HG02981 (cell line): ENCODE results near the gene PDZD2.

Experiments used
- ATAC-seq: cut with Tn5 transposase; IDR thresholded peaks from one replicate; pipeline ENCODE4 v1.9.1; 2021; ENCODE audit warnings: mild to moderate bottlenecking, moderate library complexity; ENCODE audit not compliant: unreplicated experiment

PDZD2 gene

DNA sequence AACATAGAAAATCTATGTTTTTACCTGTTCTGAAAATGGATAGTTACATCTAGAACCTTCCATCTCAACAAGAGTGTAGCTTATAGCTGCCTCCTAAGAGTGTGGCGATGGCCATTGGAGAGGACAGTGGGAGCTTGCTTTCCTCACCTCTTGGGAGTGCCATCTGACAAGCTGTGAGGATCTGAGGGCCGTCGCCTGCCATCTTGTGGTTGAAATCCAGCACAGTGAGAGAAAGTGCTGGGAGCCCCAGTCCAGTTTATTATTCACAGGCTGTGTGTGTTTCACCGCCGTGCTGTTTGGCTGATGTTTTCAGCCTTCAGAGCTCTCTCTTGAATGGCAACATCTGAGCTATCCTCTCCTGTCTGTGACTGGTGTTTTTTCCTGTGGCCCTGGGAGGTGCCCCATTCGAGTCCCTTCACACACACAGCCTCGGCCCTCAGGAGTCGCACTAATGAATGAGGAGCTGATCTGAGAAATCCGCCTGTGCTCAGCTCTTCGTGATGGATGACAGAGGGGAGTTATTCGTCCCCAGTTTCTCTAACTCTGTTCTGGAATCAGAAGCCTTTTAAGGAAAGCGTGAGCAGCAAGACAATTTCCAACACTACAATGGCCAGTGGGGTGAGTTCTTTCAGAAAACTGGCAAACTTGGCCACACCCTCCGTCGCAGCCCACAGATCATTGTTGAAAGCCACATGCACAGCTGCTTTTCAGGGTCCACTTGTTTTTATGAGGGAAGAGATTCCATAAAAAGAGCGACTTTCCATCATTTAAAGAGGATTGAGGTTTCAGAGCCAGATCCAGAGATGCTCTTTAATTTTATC lies 170.3 kb downstream of the PDZD2 start:
- ATAC-seq: no peak

DNA sequence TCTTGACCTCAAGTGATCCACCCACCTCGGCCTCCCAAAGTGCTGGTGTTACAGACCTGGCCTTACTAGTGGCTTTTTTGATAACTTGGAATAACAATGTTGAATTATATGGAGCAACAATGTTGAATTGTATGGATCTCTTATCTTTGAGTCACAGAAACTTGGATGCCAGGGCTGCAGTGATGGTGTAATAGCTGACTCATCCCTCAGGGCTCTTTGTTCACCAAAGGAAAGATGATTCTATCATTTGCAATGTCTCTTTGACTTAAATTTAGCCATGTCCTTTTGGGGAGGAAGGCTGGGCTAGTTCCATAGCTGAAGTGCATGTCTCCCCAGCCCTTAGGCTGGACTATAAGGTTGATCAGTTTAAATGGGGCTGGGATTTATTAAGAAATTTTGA lies 172.3 kb downstream of the PDZD2 start:
- no peak for ATAC-seq

DNA sequence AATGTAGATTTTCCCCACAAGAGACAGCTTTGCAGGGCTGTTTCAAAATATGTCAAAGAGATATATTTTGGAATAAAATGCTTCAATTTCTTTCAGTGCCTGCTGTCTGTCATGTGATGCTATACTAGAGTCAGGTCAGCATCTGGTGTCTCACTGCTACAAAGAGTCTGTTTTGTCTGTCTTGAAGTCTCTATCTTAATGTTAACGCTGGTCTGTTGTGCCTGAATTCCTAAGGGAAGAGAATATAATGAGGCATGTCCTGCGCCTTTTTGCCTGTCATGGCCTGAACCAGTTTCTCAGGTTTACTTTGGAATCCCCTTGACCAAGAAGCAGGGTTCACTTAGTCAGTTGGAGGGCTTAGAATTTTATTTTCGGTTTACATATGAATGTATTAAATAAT lies 176.4 kb downstream of the PDZD2 start:
- no peak for ATAC-seq

DNA sequence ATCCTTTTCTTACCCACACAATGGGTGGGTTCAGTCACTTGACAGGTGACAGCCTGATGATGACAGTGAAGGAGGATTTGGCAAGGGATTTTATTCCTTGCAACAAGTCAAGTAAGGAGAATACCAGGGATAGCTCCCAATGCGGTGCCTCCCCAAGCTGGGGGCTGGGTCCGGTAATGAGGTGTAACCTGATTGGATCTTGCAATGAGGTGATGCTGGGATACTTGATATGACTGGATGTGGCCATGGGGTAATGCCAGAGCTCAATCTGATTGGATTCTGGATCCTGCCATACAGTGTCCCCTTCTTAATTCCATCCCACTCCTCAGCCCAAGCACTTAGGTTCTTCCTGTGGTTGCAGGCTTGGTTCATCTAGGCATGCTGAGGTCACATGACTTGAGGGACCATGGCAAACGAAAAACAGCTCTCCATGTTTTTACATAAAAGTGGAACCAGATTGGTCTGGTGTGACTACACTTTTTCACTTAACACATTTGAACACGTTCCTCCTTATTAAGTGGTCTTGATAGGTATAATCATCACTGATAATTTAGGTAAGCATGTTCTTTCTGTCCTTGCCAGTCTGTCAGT lies 181.1 kb downstream of the PDZD2 start:
- no peak for ATAC-seq

DNA sequence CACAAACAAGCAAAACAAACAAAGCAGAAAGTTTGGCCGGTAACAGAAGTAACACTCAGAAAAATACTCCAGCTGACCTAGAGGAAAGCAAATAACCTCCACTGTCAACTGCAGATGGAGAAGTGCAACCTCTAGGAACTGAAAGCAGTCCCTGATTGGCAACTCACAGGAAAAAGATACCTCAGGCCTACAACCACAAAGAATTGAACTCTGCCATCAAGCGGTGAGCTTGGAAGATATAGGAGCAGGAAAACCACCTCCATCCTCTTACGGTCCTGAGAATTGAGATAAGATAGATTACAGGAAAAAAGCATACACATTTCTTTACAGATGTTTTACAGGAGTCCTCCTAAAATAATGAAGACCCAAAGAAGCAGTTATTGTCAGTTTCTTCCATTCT lies 184.5 kb downstream of the PDZD2 start:
- ATAC-seq: no peak

DNA sequence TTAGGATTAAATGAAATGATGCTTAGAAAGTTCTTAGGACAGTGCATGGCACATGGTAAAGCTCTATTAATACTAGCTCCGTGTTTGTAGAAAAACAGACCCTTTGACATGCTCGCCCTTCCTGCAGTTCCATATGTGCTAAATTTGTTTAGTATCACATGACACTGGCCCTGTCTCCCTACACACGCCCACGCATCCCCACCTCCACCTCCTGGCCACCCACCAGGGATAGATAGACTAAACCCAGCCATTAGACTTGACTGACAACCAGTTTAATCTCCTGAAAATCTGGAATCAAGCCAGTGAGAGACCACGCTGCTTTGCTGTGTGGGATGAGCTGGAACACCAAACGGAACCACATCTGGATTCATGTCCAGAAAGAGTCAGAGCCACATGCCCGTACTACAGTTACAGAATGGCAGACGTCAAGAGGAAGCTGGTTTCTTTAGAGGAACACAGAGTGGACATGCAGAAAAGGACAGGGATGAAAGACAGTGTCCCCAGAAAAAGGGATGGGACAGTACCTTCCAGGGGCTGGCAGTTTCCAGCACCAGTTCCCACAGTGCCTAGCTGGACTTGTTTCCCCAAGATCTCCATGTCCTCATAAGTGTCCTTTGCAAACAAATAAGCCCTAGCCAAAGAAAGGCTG lies 186.1 kb downstream of the PDZD2 start:
- no peak for ATAC-seq

DNA sequence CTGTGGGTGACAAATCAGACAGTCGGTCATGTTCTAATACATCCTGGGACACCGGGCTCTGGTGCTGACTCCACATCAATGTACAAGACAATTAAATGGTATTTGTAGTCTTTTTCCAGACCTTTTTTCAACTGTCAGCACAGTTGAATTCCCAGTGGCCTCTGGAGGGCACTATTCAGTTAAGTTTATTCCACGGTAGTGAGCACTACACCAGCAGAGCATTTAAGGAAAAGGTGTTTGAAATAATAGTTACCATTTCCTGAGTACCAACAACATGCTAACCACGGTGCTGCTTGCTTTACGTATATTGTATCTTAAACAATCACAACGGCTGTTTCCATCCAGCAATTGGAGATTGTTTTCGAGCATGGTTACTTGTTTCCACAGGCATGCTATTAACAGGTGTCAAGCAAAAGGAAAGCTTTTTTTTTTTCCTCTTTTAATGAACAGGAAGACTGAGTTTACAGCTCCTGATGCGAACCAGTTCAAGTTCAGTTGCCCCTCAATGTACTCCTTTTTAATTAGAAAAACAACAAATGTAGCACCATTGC lies 186.7 kb downstream of the PDZD2 start:
- ATAC-seq: no peak

DNA sequence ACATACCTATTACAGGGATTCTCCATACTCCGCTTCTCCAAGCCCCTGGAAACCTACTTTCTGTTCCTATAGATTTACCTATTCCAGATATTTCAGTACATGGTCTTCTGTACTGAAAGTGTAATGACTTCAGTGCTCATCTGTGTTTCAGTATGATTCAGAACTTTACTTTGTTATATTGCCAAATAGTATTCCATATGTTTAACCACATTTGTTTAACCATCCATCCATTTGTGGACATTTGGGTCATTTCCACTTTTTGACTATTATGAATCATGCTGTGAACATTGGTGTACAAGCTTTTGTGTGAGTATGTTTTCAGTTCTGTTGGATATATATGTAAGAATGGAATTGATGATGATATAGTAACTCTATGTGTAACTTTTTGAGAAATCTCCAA lies 188.9 kb downstream of the PDZD2 start:
- ATAC-seq: no peak

DNA sequence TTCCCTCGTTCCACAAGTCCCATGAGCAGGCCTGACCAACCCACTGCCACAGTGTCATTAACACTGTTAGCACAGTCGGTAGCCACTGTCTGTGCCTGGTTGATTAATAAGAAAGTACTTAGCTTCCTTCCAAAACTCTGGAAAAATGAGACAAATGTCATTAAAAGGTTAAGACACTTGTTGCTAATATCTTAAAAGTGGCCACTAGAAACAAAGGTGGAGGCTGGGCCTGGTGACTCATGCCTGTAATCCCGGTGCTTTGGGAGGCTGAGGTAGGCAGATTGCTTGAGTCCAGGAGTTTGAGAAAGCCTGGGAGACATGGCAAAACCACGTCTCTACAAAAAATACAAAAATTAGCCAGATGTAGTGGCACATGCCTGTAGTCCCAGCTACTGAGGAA lies 194.0 kb downstream of the PDZD2 start:
- ATAC-seq: no peak

DNA sequence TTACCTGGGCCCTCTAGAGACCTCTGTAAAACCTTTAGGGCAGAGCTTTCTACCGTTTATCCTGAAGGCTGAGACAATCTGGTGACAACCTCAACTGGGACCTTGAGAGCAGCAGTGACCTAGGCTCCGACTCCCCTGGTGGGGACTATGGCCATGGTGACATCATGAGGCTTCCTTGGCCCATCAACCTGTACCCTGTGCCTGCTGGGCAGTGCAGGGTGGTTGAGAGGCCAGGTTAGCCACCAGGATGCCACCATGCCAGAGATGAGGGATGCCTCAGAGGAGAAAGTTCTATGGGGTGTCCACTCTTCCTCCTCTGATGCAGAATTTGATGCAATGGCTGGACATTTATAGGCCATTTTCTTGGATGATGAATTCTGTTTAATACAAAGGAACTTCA lies 194.8 kb downstream of the PDZD2 start:
- ATAC-seq: no peak

DNA sequence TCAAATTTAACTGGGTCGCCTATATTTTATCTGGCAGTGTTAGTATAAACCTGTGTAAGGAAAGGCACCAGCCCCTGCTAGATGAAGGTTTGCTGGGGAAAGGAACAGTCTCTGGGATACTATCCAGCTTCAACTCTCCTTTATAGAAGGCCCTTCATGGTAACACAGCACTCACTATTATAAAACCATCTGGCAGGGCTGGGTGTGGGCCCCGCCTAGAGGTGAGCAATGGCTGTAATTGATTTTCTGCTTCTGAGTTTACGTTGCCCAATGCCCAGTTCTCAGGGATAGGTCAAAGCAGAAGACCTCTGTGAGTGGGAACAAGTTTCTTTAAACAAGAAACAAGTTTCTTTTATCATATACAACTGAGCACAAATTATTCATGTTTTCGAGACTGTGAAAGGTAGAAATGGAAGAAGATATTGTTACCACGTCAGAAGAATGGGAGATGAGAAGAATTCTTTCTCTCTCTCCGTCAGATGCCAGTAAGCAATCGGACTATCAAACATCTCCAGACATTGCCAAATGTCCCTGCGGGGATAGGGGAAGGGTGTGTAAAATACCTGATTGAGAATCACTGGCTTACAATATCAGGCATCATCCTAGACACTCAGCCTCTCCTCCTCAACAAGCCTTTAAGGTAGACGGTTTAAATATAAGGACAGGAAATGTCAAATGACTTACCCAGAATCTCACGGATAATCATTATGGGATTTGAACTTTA lies 205.9 kb downstream of the PDZD2 start:
- no peak for ATAC-seq

DNA sequence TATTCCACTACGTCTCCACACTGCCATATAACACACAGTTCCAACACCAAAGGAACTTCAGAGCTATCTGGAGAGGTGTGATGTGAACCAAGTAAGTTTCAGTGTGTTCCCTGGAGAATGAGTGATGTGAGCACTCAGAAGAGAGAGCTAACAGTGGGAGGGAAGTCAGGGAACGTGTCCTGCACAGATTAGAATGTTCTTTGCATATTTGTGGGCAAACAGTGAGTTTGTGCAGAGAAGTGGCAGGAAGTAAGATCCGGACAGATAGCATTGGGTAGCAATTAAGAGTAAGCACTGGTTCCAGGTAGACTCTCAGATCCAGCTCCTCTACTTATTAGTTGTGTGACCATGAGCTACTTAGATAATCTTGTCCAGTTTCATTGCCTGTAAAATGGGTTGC lies 206.4 kb downstream of the PDZD2 start:
- no peak for ATAC-seq

DNA sequence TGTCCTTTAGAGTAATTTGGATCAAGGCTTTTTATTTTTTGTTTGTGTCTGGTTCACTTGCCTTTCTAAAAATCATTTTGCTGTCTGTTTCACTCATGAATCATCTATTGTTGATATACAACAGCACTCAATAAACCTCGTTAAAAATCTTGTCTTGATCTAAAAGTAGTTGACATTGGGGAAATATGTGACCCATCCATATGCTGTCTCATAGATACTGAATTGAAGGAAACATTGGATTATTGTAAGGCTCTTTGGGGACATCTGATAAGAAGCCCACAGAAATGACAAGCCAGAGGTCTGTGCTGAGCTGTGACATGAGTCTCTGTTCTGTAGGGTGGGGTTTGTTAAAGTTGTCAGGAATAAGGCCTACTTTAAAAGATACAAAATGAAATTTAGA lies 208.0 kb downstream of the PDZD2 start:
- ATAC-seq: no peak

DNA sequence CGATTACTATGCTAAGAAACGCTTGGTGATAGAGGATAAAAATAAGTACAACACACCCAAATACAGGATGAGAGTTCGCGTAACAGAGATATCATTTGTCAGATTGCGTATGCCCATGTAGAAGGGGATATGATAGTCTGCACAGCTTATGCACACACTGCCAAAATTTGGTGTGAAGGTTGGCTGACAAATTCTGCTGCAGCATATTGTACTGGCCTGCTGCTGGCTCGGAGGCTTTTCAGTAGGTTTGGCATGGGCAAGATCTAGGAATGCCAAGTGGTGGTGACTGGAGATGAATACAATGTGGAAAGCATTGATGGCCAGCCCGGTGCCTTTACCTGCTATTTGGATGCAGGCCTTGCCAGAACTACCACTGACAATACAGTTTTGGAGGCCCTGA lies 208.4 kb downstream of the PDZD2 start:
- ATAC-seq: no peak

DNA sequence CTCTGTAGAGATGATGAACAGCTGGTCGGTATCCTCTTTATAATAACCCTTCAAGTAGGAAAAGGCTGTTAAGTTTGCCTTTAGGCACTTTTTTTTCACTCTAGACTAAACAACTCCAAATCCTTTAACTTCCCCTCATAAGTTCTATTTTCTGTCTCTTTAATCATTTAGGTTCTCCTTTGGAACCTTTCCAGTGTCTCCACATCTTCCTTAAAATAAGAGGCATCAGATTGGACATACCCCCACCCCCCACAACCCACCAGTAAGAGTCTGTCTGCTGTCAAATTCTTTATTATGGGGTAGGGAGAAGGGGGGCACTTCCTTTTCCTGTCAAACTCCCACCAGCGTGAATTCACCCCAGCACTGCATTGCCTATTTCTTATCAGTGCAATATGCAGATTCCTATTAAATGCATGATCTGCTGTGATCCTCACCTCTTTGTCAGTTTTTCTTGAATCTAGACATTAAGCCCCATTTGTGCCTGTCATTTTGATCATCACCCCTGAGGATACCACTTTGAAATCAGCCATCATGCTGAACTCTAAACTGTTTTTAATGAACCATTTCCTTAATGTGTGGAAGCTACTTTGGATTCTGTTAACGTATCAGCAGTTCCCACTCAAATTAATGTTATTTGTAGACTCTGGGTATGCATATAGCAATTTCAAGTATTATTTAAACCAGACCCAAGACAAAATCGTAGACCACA lies 212.2 kb downstream of the PDZD2 start:
- ATAC-seq: no peak

DNA sequence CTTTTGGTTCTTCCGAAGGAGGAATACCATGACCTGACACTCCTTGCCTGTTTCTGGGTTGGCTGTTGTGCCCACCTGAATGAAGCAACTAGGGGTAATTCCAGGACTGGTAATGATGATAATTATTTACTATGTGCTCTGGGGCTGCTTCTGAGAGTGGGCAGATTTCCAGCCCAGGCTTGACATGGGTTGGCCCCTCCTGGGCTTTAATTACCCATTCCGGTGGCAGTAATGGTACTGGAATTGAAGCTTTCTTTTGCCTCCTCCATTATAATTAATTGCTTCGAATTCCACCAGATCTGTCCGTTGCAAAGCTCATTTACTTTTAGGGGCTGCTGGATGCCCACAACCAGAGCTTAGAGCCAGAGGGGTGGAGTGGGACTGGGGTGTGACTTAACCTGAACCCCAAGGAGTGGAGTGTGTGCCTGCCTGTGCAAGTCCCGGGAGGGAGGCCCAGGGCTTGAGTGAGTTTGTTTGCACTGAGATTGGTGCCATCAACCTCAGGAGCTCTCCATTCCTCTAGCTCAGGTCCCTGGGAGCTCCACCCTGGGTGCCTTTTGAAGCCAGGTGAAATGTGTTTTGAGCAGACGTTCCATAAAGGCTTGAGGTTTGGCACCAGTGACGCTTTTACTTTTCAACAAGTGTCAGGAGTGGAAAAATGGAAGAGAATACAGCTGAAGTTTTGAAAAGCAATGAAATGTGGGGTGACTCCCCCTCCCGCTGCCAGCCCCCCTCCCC lies 214.6 kb downstream of the PDZD2 start:
- no peak for ATAC-seq

DNA sequence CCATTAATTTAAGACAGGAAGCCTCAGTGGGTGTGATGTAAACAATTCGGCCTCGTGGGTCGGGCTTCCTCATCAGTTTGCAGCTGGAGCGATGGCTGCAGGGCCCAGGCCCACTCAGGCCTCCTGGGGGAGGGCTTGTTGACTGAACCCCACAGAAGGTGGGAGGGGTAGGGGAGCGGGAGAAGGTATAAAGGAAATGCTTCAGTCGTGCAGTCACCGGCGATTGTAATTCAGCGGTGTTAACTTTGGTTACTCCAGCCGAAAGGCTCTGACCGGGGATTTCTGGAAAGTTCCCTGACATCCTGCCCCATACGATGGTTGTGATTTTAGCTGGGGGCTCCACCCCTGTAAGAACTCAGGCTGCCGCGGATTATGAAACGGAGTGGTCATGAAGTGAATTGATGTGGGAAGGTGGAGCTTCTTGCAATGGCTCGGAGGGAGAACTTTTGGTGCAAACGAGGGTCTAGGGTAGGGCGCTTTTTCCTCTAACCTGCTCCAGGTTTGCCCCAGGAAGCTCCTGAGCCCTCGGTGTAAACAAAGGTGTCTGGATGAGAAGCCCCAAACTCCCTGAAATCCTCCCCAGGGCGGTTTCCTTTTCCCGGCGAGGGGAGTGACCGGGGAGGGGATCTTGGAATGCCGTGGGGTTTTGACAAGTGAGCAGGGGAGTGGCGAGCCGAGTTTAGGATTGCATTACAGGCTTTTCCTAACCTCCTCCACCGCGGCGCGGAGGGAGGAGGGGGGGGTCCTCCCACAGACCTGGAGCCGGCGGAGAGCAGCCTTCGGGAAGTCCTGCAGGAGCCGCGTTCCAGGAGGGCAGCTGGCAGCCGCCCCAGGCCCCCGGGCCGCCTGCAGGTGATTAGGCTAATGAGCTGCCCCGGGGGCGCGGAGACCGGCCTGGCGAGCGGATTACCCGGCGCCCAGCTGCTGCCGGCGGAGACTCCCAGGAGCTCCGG lies 215.5 kb downstream of the PDZD2 start:
- no peak for ATAC-seq

DNA sequence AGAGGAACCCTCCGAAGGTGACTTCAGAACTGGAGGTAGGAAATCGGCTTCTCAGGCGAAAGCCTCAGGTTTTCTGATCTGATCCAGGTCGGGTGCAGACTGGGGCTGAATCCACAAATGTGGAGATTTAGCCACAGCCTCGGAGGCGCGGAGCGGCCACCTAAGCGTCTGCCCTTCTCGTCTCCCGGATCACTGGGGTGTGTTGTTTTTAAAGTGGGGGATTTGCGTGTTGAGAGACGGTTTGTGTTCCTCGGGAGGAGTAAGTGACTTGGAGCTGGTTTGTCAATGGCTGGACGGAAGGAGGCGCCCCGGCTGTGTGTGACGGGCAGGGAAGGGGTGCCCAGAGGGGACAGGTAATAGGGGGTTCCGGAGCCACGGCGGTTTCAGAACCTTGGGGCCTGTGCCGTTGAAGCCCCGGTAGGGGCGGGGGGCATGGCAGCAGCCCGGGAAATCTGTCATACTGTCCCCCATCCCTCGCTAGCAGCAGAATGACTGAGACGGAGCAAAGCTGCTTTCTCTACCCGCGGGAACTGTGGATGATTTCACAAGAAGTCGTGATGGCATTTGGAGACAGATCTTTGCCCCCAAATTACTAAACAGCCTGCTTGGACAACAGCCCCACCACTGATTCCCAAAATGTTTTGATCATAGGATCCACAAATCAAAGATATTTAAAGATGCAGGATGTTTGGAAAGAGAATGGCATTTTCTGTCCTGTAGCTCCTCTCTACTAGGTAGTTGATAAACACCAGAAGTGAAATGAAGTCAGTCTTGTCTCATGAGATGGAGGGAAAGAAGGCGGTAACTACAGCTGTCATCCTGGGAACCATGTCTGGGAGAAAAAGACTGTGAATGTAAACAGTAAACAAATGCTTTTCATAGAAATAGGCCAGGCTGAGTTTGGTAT lies 216.5 kb downstream of the PDZD2 start:
- ATAC-seq: no peak
